ENCODE data around the gene SDR42E2. TPM values are rescaled to one million over a fixed set of nuclear protein-coding genes. Genes with fewer than 3 reads are reported as not detected.

The SDR42E2 gene
- total RNA-seq, 1 donor from 2014 or later, result 0.24 TPM

DNA sequence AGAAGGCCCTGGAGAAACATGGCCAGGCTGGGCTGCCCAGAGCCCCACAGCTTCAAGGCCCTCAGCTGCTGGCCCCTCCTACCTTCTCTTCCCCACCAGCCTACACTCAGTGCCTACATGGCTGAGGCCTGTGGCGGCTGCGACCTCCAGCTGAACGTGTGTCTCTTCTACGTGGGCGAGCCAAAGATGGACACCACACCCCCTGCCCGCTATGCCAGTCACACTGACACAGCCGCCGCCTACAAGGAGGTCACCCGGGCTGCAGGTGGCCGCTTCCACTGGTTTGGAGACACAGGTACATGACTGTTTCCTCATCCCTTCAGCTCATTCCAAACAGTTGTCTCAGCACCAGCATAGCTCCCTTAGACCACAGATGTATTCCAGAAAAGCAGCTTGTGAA lies 29.5 kb upstream of the SDR42E2 start:
- TF ChIP-seq, protein P1, sequence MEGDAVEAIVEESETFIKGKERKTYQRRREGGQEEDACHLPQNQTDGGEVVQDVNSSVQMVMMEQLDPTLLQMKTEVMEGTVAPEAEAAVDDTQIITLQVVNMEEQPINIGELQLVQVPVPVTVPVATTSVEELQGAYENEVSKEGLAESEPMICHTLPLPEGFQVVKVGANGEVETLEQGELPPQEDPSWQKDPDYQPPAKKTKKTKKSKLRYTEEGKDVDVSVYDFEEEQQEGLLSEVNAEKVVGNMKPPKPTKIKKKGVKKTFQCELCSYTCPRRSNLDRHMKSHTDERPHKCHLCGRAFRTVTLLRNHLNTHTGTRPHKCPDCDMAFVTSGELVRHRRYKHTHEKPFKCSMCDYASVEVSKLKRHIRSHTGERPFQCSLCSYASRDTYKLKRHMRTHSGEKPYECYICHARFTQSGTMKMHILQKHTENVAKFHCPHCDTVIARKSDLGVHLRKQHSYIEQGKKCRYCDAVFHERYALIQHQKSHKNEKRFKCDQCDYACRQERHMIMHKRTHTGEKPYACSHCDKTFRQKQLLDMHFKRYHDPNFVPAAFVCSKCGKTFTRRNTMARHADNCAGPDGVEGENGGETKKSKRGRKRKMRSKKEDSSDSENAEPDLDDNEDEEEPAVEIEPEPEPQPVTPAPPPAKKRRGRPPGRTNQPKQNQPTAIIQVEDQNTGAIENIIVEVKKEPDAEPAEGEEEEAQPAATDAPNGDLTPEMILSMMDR (IDR thresholded peaks at IDR 0.05), result no peak
- intact Hi-C loops (cut with DNase I), result no loop called here

DNA sequence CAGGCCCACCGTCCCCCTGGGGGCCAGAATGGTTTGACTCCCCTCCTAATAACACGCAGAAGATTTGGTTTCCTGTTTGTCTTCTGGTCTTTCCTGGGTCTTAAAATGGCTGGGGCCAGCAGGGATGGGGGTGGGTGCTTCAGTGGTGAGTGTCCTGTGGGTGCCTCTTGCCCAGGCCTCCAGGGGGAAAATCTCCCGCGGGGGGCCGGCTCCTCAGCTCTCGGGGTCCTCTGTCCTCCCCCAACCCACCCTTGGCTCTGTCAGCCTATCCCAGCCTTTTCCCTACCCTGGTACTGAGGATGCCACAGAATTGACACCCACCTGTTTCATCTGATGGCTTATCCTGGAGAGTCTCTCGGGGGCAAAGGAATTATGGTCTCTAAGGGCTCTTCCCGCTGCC lies 23.8 kb upstream of the SDR42E2 start:
- DNase-seq (no peak), ATAC-seq (no peak)
- intact Hi-C loops (cut with DNase I), result no loop called here
- no peaks in the 10 kb centered on the region for H3K36me3 ChIP-seq
- H3K27ac ChIP-seq, result no peak overlapping the region
- H3K4me3 ChIP-seq, result no peak overlapping the region
- TF ChIP-seq, protein P1 (IDR thresholded peaks at IDR 0.05), result no peak
- no peaks in the 10 kb centered on the region for H3K9me3 ChIP-seq
- H3K27me3 ChIP-seq (ENCODE audit: low read depth), result no peaks in the 10 kb centered on the region
- H3K4me1 ChIP-seq, result no peaks in the 10 kb centered on the region

More for the DNA sequence above, 29.5 kb upstream of the SDR42E2 start:
- Histone ChIP-seq H3K4me3 (no peak overlapping the region), H3K27me3 (ENCODE audit: low read depth) (no peaks in the 10 kb centered on the region), H3K9me3 (no peaks in the 10 kb centered on the region), H3K36me3 (no peaks in the 10 kb centered on the region), H3K27ac (no peak overlapping the region), H3K4me1 (no peaks in the 10 kb centered on the region)
- ATAC-seq (no peak), DNase-seq (no peak)

- TF ChIP-seq, protein P1 (IDR thresholded peaks at IDR 0.05), result no peak
- intact Hi-C loops (cut with DNase I), result no loop called here
- DNase-seq (peak; percentile 66), ATAC-seq (peak; percentile 69 to 75)
- Histone ChIP-seq H3K27me3 (ENCODE audit: low read depth) (no peaks in the 10 kb centered on the region), H3K9me3 (no peaks in the 10 kb centered on the region), H3K4me1 (no peaks in the 10 kb centered on the region), H3K27ac (no peak overlapping the region), H3K36me3 (no peaks in the 10 kb centered on the region), H3K4me3 (no peak overlapping the region)
Measured at GRCh38 chr16:22139008-22139407, 23.3 kb upstream of the SDR42E2 start.

DNA sequence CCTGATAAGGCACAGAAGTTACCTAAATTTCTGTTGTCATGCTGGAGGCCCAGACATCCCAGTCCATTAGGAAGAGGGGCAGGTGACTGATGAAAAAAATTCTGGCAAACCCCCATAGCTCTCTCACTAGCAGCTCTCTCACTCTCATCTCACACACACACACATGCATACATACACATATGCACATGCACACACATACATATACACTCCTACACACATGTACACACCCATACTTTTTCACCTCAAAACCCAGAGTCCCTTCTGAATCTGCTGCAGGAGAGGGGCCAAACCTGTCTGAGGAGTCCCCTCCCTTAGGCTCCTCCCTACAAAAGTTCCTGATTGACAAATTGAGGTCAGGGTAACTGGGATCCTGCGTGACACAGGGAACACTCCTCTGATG lies 22.6 kb upstream of the SDR42E2 start:
- no peaks in the 10 kb centered on the region for H3K27me3 ChIP-seq (ENCODE audit: low read depth)
- TF ChIP-seq, protein P1 (IDR thresholded peaks at IDR 0.05), result no peak
- no peak for DNase-seq
- H3K9me3 ChIP-seq, result no peaks in the 10 kb centered on the region
- H3K27ac ChIP-seq, result no peak overlapping the region
- H3K36me3 ChIP-seq, result no peaks in the 10 kb centered on the region
- no peaks in the 10 kb centered on the region for H3K4me1 ChIP-seq
- no peak overlapping the region for H3K4me3 ChIP-seq
- intact Hi-C loops (cut with DNase I), result no loop called here
- no peak for ATAC-seq

DNA sequence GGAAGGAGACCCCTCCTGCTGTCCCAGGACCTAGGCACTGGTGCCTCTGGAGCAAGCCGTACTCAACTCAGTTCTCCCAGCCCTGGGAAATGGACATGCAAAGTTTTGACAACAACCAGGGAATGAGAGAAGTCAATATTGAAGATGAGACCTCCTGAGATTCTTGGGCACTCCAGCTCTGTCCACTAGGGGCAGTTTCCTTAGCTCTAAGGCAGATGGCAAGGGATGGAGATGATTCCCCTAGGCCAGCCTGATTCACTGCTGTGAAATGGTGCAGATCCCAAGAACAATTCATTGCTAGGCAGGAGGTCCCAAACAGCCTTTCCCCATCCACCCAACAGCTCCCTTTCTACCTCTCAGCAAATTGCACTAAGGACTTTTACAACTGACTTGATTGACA lies 20.5 kb upstream of the SDR42E2 start:
- no peak overlapping the region for H3K27ac ChIP-seq
- TF ChIP-seq, protein P1 (IDR thresholded peaks at IDR 0.05), result peak; percentile 17
- H3K9me3 ChIP-seq, result no peaks in the 10 kb centered on the region
- no peak overlapping the region for H3K4me3 ChIP-seq
- intact Hi-C loops (cut with DNase I), result no loop called here
- no peaks in the 10 kb centered on the region for H3K4me1 ChIP-seq
- DNase-seq (no peak), ATAC-seq (no peak)
- H3K27me3 ChIP-seq (ENCODE audit: low read depth), result no peaks in the 10 kb centered on the region
- H3K36me3 ChIP-seq, result no peaks in the 10 kb centered on the region

GRCh38 chr16:22144520-22144919 lies 17.8 kb upstream of the SDR42E2 start:
- ATAC-seq (no peak), DNase-seq (no peak)
- TF ChIP-seq, protein P1 (IDR thresholded peaks at IDR 0.05), result no peak
- H3K27ac ChIP-seq, result no peak overlapping the region
- no peaks in the 10 kb centered on the region for H3K9me3 ChIP-seq
- no peaks in the 10 kb centered on the region for H3K4me1 ChIP-seq
- intact Hi-C loops (cut with DNase I), result no loop called here
- H3K27me3 ChIP-seq (ENCODE audit: low read depth), result no peaks in the 10 kb centered on the region
- H3K4me3 ChIP-seq, result no peak overlapping the region
- H3K36me3 ChIP-seq, result no peaks in the 10 kb centered on the region
